Fibroblast of lung (primary cell): Measurements from ENCODE around the gene LDLRAD3.
A peak's percentile ranks its signal among the peaks of the same experiment; 100 is the strongest.

Experiments
- EZH2 ChIP-seq: IDR thresholded peaks from 2 replicates; pipeline ENCODE4 v1.5.1; 2012; ENCODE audit warnings: low read length, control low read depth, mild to moderate bottlenecking; ENCODE audit errors: missing control alignments
- TF ChIP-seq, protein P1 (sequence below), 2 donors: IDR thresholded peaks in 1 of 2; conservative IDR thresholded peaks in 1 of 2; 1 replicate in 1 of 2; 2 replicates in 1 of 2; pipeline ENCODE4 v1.5.1; 2011 to 2012; ENCODE audit warnings: low read length in 2 of 2, control low read depth in 1 of 2, inconsistent platforms in 1 of 2, low read depth in 1 of 2, mild to moderate bottlenecking in 1 of 2

- TF ChIP-seq, protein P1, sequence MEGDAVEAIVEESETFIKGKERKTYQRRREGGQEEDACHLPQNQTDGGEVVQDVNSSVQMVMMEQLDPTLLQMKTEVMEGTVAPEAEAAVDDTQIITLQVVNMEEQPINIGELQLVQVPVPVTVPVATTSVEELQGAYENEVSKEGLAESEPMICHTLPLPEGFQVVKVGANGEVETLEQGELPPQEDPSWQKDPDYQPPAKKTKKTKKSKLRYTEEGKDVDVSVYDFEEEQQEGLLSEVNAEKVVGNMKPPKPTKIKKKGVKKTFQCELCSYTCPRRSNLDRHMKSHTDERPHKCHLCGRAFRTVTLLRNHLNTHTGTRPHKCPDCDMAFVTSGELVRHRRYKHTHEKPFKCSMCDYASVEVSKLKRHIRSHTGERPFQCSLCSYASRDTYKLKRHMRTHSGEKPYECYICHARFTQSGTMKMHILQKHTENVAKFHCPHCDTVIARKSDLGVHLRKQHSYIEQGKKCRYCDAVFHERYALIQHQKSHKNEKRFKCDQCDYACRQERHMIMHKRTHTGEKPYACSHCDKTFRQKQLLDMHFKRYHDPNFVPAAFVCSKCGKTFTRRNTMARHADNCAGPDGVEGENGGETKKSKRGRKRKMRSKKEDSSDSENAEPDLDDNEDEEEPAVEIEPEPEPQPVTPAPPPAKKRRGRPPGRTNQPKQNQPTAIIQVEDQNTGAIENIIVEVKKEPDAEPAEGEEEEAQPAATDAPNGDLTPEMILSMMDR (conservative IDR thresholded peaks at IDR 0.05 in 1 of 2, IDR thresholded peaks at IDR 0.05 in 1 of 2; ENCODE audit: low read depth in 1 of 2, low read length in 2 of 2), result peak in 1 of 2 donors; percentile 5
- TF ChIP-seq EZH2, result no peak
Measured at GRCh38 chr11:36119300-36119699, 175.4 kb downstream of the LDLRAD3 start.
